OCI-M1 (cell line): ENCODE results near the gene CASZ1.

Source experiments
- DNase-seq: peaks from one replicate; lab custom pipeline; 2025; lab: John Stamatoyannopoulos, UW

Gene CASZ1

GRCh38 chr1:10638559-10639005 lies 157.9 kb downstream of the CASZ1 start:
- no peak for DNase-seq

DNA sequence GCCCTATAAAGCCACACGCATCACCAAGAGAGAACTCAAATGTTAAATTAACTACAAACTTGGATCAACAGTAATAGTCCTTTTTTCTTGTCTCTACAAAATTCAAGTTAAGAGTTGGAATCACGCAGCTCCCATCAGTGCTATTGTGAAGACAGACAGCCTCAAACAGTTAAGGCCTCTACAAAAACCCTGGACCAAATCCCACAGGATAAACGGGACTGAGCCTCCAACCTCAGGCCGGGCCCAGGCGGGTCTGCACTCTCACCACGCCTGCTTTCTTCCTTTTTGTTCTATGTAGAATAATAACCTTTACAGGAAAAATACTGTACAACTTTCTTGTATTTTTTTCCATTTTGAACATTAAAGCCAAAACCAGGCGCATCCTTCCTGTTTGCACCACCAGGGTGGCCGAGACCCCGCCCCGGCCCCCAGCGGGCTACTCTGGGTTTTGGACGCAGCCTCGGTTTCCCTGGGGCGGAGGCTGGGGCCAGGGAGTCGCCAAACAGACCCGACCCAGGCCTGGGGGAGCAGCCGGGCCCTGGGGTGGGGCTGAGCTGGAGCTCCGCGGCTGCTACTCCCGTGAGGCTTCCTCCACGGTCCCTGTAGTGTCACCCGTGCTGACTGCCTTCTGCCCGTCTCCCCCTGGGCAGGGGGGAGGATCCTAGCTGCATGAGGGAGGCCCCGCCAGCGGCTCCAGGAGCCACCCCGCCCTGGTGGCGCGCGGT lies 158.4 kb downstream of the CASZ1 start:
- DNase-seq = no peak

DNA sequence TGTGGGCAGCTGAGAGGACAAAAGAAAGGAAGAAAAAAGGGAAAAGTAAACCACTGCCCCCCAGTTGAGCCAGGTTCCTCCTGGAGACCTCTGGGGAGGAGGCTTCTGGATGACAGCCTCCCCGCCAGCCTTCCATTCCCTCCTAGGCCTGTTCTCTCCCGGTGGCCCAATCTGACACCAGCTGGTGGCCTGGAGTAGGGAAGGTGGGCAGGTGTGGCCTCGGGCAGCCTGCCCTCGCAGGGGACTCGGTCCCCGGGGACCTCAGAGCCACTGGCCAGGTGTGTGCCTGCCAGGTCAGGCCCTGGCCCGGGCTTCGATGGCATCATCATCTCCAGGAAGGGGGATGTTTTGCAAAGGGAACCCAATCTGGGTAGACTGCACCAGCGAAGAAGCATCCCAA lies 159.0 kb downstream of the CASZ1 start:
- DNase-seq = no peak

GRCh38 chr1:10635992-10636391 lies 160.5 kb downstream of the CASZ1 start:
- no peak for DNase-seq

GRCh38 chr1:10635085-10635896 lies 161.2 kb downstream of the CASZ1 start:
- DNase-seq = no peak

GRCh38 chr1:10634428-10635084 lies 161.9 kb downstream of the CASZ1 start:
- no peak for DNase-seq

GRCh38 chr1:10634075-10634427 lies 162.4 kb downstream of the CASZ1 start:
- DNase-seq = no peak

DNA sequence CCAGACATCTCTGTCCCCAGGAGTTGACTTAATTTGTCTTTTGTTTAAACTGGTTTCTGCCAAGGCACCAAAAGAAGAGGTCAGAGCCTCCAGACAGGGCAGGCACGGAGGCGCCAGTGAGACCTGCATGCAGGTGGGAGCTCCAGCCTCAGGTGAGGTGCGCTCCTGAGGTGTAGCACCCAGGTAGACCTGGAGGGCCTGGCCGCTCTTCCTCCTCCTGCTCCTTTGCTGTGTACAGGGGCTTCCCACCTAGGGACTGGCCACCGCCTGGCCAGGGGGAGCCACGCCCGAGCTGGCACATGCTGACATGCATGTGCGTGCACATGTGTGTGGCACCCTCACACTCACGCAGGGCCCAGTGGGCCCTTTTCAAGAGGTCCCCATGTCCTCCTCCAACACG lies 163.0 kb downstream of the CASZ1 start:
- no peak for DNase-seq

GRCh38 chr1:10632691-10633090 lies 163.8 kb downstream of the CASZ1 start:
- no peak for DNase-seq

GRCh38 chr1:10631811-10632593 lies 164.4 kb downstream of the CASZ1 start:
- DNase-seq = no peak

DNA sequence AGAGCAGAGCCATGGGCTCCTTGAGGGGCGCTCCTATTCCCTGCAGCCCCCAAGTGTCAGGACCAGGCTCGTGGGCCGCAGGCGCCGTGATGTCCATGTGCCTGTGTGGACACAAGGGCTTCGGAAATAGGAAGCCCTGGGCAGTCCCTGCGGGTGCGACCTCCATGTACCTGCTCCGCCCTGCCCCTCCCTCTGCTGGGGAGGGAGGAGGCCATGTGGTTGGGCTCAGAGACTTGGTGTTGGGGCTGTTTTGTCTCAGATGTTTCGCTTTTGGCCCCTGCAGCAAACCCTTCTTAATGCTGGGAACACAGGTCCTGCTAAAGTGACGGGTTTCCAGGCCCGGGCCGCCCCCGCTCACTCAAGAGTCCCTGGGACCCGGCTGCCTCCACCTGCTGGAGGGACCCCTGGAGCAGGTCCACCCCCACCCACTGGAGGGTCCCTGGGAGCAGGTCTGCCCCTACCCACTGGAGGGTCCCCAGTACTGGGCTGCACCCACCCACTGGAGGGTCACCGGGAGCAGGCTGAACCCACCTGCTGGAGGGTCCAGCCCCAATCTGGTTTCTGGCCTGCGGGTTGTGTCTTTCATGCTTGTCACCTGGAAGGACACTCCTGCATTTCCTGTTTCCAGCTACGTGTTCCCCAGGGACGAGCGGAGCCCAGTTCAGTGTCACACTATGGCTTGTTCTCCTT lies 165.2 kb downstream of the CASZ1 start:
- no peak for DNase-seq

DNA sequence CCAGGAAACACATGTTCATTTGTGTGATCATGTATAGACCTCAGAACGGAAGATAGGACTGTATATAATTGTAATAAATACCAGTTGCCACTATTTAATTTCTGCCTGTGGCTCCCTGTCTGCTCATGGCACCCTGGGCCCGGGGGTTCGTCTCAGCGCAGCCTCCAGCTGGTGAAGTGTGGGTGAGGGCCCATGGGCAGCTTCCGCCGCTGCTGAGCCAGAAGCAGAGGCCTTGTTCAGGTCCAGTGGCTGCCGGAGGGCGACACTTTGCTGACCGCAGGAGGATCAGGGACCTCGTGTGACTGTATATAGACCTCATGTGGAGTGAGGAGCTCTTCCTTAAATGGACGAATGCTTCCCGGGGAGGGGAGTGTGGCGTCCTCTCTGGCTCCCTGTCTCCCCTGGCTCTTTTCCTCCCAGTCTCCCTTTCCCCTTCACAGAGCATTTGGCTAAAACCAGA lies 165.8 kb downstream of the CASZ1 start:
- DNase-seq = no peak

- no peak for DNase-seq
These were observed 166.5 kb downstream of the CASZ1 start for GRCh38 chr1:10629816-10630571.

GRCh38 chr1:10629091-10629815 lies 167.2 kb downstream of the CASZ1 start:
- DNase-seq = no peak

DNA sequence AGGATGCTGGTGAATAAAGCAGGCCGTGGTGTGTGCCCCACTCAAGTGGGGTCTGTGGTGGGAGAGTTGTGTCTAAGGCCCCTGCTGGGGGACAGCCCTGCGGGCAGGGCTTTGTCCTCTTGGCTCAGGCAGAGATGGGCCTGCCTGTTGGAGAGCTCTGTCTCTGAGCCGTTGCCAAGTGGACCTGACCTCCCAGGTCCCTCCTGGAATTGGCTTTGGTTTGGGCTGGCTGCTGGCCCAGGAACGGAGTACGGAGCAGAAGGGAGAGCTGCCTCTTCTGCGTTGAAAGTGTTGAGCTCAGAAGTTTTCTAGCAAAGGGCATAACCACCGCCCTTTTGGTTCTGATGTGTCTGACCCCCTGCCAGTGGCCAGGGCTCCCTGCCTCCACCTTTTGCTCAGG lies 167.8 kb downstream of the CASZ1 start:
- DNase-seq = no peak

DNA sequence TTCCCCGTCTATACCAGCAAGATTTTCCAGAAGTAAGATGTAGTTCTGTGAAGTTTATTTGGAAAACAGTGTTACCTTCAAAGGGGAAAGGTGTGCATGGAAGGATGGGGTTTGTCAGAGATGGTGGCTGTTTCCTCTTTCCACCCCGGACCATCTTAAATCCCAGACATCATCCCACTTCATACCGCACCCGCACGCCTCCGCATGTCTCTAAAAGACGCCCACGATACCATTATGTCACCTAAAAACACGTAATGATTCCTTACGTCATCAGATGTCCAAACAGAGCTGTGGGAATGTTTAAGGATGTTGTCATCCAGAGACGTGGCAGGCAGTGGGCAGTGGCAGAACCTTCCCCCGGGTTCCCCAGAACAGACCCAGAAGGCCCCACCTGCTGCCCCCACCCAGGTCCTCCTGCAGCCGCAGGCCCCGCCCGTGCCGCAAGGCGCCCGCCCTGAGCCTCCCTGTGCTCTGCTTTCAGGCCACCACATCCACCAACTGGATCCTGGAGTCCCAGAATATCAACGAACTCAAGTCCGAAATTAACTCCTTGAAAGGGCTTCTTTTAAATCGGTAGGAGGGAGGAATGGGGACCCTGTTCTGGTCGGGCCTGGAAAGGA lies 169.5 kb downstream of the CASZ1 start:
- DNase-seq = no peak

GRCh38 chr1:10626131-10626731 lies 170.2 kb downstream of the CASZ1 start:
- no peak for DNase-seq

- DNase-seq = no peak
These were observed 170.9 kb downstream of the CASZ1 start for GRCh38 chr1:10625554-10625953.

- no peak for DNase-seq
These were observed 171.4 kb downstream of the CASZ1 start for GRCh38 chr1:10625076-10625475.
